Right lobe of liver (tissue), 6 donors: ENCODE data around the gene TTLL12. TPM values are rescaled to one million over a fixed set of nuclear protein-coding genes. Genes with fewer than 3 reads are reported as not detected.

Source experiments
- ATAC-seq, 4 donors: fragments of 200-7000 bp; cut with Tn5 transposase; one replicate each; pipeline ENCODE4 v1.9.1; 2020; ENCODE audit warnings: mild to moderate bottlenecking in 4 of 4, moderate library complexity in 4 of 4
- DNase-seq, 3 donors: peaks; one replicate each; pipeline ENCODE4 v3.0.0-alpha.2; 2020
- H3K27ac ChIP-seq, 3 donors: fragments of 200-600 bp; one replicate each; pipeline ENCODE4 v1.8.0; 2022
- H3K27me3 ChIP-seq, 2 donors: fragments of 200-600 bp; one replicate each; pipeline ENCODE4 v1.8.0; 2022
- H3K36me3 ChIP-seq, 4 donors: fragments of 200-600 bp; sonication (generic) in 1 of 4; one replicate each; pipeline versions ENCODE4 v1.5.1 to v1.8.0; 2017 to 2022; ENCODE audit warnings: control low read depth in 1 of 4
- H3K4me1 ChIP-seq, 4 donors: fragments of 200-600 bp; sonication (generic) in 1 of 4; one replicate each; pipeline versions ENCODE4 v1.5.1 to v1.8.0; 2017 to 2022; ENCODE audit warnings: control low read depth in 1 of 4
- H3K4me3 ChIP-seq, 3 donors: fragments of 200-600 bp; one replicate each; pipeline ENCODE4 v1.8.0; 2022
- H3K9me3 ChIP-seq, 4 donors: fragments of 200-600 bp; sonication (generic) in 1 of 4; one replicate each; pipeline versions ENCODE4 v1.5.1 to v1.8.0; 2017 to 2022; ENCODE audit warnings: control low read depth in 1 of 4
- POLR2A ChIP-seq: fragments of 450-650 bp; IDR thresholded peaks from one replicate; pipeline ENCODE4 v1.6.1; 2017; ENCODE audit warnings: antibody characterized with exemption, mild to moderate bottlenecking
- WGBS: methylation state at CpG from one replicate; pipeline ENCODE4 v1.1.6; 2018; ENCODE audit warnings: low coverage, low lambda C conversion rate; ENCODE audit not compliant: insufficient coverage; ENCODE audit errors: missing lambda C conversion rate; 5-methylcytosine and 5-hydroxymethylcytosine counted together
- intact Hi-C, 2 donors: fragments of 100-400 bp; cut with DNase I; formaldehyde crosslinking; loops; one replicate each; pipeline versions ENCODE4 v1.11.2 to v1.14.1; 2022
- total RNA-seq, 6 experiments: library from RNA; depleted of rRNA in 2 of 6; stranded (reverse); fragments of >200 nt in 2 of 6; fragmentation: NEBNext Ultra II Directional in 3 of 6; extraction: Animal tissue kit (Norgen Biotek cat#: 25700) in 3 of 6; gene quantifications; one replicate each; pipeline versions ENCODE4 v1.1.0 to v1.2.4, GENCODE V29; 2016 to 2023
- TF ChIP-seq, protein P1 (sequence below), 4 donors: fragments of 200-600 bp in 3 of 4; fragments of 450-650 bp in 1 of 4; IDR thresholded peaks; one replicate each; pipeline versions ENCODE4 v1.5.1 to v1.8.0; 2016 to 2022; ENCODE audit warnings: antibody characterized with exemption in 4 of 4, mild to moderate bottlenecking in 2 of 4
- donor health status: DM: no; HTN: yes; CAD: no.
- donor health status: DM: no; HTN: no; CAD: no.
- donor health status: DM: no; HTN: no; CAD: no.
- donor health status: DM: no; HTN: yes; CAD: no.
- donor health status: DM: no; HTN: yes; CAD: no.

Gene TTLL12
- total RNA-seq, 6 experiments from 2014 or later = 18.6 to 43.5 (median 24.4) TPM

DNA sequence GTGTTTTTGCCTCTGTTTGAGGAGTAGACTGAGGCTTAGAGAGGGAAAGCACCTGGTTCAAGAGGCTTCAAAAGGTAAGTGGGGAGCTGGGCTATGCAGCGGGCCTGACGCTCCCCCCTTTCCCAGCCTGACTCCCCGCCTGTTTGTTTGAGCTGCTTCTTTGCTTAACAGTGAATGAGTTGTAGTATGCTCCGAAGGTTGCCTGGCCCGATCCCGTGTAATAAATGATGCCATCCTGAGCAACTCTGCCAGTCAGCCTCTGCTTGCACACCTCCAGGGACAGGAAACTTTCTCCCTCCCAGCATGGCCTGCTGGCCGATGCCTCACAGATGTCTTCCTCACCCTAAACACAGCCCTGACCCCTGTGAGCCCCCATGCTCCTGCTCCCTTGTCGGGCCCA lies 45.5 kb upstream of the TTLL12 start:
- ATAC-seq (peak; percentile 5 to 20 (median 12)), DNase-seq (peak in 2 of 3 donors; percentile 52 to 69)
- Histone ChIP-seq H3K9me3 (no peaks in the 10 kb centered on the region), H3K4me3 (no peak overlapping the region), H3K36me3 (no peaks in the 10 kb centered on the region), H3K4me1 (peaks cover 2 to 56% (median 30%) of the 10 kb centered on the region in 4 donors), H3K27ac (peak overlapping the region in 2 of 3 donors; percentile 0 to 84), H3K27me3 (no peaks in the 10 kb centered on the region)
- WGBS = 19% methylated on average over 7 of the region's 8 CpGs
- TF ChIP-seq, protein P1, sequence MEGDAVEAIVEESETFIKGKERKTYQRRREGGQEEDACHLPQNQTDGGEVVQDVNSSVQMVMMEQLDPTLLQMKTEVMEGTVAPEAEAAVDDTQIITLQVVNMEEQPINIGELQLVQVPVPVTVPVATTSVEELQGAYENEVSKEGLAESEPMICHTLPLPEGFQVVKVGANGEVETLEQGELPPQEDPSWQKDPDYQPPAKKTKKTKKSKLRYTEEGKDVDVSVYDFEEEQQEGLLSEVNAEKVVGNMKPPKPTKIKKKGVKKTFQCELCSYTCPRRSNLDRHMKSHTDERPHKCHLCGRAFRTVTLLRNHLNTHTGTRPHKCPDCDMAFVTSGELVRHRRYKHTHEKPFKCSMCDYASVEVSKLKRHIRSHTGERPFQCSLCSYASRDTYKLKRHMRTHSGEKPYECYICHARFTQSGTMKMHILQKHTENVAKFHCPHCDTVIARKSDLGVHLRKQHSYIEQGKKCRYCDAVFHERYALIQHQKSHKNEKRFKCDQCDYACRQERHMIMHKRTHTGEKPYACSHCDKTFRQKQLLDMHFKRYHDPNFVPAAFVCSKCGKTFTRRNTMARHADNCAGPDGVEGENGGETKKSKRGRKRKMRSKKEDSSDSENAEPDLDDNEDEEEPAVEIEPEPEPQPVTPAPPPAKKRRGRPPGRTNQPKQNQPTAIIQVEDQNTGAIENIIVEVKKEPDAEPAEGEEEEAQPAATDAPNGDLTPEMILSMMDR (IDR thresholded peaks at IDR 0.05) = no peak
- no peak for TF ChIP-seq POLR2A
- intact Hi-C loops = loop anchor here (5.0 kb wide), 2 partner anchors 110 to 155 kb away; partner anchors contain the start of gene SCUBE1 (in 1 of the 2)

DNA sequence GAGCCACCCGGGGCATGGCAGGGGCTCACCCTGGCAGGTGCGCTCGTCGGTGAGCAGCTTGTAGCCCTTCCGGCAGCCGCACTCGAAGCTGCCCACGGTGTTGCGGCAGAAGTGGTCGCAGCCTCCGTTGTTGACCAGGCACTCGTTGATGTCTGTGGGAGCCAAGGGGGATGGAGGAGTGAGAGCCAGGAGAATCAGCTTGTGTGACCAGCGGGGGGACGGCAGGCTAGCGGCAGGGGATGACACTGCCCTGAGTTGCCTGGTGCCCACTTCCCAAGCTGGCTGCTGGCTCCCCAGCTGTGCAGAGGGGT lies 44.7 kb upstream of the TTLL12 start:
- intact Hi-C loops = loop anchor here (5.0 kb wide), 2 partner anchors 111 to 156 kb away; partner anchors contain the start of gene SCUBE1 (in 1 of the 2)
- no peaks in the 10 kb centered on the region for H3K27me3 ChIP-seq
- ATAC-seq (no peak), DNase-seq (no peak)
- H3K4me1 ChIP-seq = peaks cover 0 to 48% (median 24%) of the 10 kb centered on the region in 4 donors
- TF ChIP-seq POLR2A = no peak
- TF ChIP-seq, protein P1 (IDR thresholded peaks at IDR 0.05) = no peak
- no peaks in the 10 kb centered on the region for H3K9me3 ChIP-seq
- no peak overlapping the region for H3K27ac ChIP-seq
- no CpG with 5 or more reads among the region's 15 CpGs for WGBS
- no peak overlapping the region for H3K4me3 ChIP-seq
- H3K36me3 ChIP-seq = no peaks in the 10 kb centered on the region

DNA sequence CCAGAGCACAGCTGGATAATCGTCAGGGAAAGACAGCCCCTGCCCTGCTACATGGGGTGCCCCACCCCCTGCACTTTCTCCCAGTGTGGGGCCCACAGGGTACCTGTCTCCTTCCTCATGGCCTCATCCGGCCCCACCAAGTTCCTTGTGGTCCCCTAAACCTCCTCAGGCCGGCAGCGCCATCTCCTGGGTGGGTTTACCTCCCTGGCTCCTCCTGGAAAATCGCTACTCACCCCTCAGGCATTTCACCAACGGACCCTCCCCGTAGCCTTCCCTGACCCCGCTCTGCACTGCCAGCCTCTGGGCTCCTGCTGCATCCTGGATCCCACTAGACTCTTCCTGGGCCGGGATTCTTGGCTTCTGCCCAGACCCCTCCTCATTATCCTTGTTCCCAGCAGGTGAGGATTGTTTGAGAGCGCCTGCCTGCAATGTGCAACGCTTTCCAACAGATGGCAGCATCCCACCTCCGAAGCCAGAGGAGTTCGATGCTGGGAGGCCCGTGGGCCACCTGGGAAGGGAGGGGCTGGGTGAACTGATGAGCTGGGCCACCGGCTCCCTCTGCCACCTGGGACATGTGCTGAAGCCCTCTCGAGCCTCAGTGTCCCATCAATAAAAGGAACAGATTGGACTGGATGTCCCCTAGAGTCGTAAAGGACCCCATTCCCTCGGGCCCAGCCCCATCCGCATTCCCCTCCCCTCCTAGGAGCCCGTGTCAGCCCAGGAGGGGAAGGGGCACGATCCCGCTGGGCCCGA lies 44.2 kb upstream of the TTLL12 start:
- ATAC-seq = peak; percentile 33 to 46 (median 40)

DNA sequence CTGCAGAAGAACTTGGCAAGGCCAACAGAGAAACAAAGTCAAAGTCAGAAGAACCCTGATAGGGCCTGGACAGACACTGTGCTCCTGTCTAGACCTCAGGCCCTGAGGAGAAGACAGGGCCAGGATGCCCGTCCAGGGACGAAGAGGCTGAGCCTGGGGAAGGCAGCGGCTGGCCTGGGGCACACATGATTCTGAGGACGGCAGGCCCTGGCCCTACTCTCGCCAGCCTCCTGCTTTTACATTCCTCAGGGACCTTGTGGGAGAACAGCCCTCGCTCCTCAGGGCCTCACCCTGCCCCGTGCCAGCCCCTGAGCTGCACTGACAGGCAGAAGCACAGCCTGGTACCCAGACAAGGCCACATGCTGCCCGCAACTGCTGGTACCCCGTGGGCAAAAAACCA lies 43.6 kb upstream of the TTLL12 start:
- no peak for DNase-seq
- Histone ChIP-seq H3K9me3 (no peaks in the 10 kb centered on the region), H3K36me3 (no peaks in the 10 kb centered on the region), H3K27ac (no peak overlapping the region), H3K27me3 (no peaks in the 10 kb centered on the region), H3K4me3 (no peak overlapping the region), H3K4me1 (peaks cover 0 to 39% (median 19%) of the 10 kb centered on the region in 4 donors)
- intact Hi-C loops = loop anchor here (5.0 kb wide), 2 partner anchors 112 to 157 kb away; partner anchors contain the start of gene SCUBE1 (in 1 of the 2)
- no peak for TF ChIP-seq POLR2A
- TF ChIP-seq, protein P1 (IDR thresholded peaks at IDR 0.05) = no peak
- no peak for ATAC-seq
- 20% methylated on average over 1 of the region's 9 CpGs for WGBS

More for the DNA sequence above, 44.2 kb upstream of the TTLL12 start:
- no peaks in the 10 kb centered on the region for H3K27me3 ChIP-seq
- DNase-seq = peak; percentile 66 to 72 (median 68)
- no peak overlapping the region for H3K27ac ChIP-seq
- intact Hi-C loops = loop anchor here (5.0 kb wide), 2 partner anchors 111 to 156 kb away; partner anchors contain the start of gene SCUBE1 (in 1 of the 2)
- TF ChIP-seq, protein P1 (IDR thresholded peaks at IDR 0.05) = peak; percentile 89 to 96 (median 92)
- TF ChIP-seq POLR2A = no peak
- H3K36me3 ChIP-seq = no peaks in the 10 kb centered on the region
- no peaks in the 10 kb centered on the region for H3K9me3 ChIP-seq
- peaks cover 0 to 44% (median 23%) of the 10 kb centered on the region in 4 donors for H3K4me1 ChIP-seq
- no peak overlapping the region for H3K4me3 ChIP-seq
- 18% methylated on average over 14 of the region's 23 CpGs for WGBS
